GDM1 (cell line): ENCODE data around the gene USP1.

ENCODE experiments used
- DNase-seq: peaks from one replicate; lab custom pipeline; 2025; lab: John Stamatoyannopoulos, UW

USP1 gene

GRCh38 chr1:62426794-62427193 is 10.1 kb upstream of the USP1 start:
- no peak for DNase-seq

DNA sequence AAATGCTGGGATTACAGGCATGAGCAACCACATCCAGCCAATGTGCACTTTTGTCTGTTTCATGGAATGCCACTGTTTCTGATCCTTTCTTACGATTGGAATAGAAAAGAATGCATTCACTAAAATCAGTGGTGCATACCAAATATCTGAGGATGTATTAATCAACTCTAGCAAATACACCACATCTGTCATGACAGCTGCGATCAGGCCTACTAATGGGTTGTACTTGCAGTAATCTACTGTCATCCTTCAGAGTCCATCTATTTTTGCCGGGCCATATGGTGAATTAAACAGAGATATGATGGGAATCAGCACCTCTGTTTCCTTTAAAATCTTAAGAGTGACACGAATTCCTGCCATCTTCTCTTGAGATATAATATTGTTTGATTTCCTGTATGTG is 8.5 kb upstream of the USP1 start:
- no peak for DNase-seq

DNA sequence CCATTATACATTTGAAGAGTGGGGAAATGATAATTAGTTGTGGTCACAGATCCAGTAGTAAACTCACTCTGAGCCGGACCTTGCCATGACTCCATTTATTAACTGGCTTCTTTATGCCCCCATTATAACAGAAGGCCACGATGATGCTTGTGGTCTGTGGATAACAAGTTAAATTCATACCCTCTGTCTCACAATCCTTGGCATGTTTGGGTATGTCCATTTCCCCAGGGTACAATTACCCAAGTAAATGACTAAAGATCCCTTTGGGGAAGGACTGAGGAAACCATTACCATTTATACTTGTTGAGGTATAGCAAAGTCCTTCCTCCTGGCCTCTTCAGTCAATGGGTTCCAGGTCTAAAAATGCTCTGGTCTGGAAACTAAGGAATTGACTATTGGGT is 7.3 kb upstream of the USP1 start:
- no peak for DNase-seq

- no peak for DNase-seq
These were observed 2.8 kb upstream of the USP1 start for GRCh38 chr1:62433861-62434617.

- DNase-seq: no peak
These were observed 2.2 kb upstream of the USP1 start for GRCh38 chr1:62434618-62435001.

DNA sequence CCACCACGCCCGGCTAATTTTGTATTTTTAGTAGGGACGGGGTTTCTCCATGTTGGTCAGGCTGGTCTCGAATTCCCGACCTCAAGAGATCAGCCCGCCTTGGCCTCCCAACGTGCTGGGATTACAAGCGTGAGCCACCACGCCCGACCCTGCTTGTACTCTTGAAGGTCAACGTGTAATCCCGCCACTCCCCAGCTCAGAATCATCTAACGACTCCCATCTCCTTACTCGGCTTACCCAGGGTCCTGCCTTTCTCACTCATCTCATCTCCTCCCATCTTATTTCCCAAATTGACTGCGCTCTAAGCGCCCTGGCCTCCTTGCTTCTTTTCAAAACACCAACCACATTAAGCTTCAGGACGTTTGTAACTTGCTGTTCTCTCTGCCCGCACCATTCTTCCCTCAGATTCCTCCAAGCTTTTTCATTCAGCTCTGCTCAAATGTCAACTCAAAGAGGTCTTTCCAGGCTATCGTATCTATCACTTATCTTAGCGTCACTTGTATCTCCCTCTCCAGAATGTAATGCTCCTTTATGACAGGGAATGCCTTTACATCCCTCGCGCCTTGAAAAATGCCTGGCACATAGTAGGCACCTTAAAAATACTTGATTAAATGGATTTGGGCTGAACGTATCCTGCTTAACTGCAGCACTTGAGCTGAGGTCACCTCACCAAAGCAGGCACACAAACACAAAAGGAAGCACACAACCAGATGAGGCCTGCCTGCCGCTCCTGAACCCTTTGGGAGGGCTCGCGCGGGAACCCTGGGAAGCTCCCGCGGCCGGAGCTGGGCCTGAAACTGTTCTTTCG is 1.4 kb upstream of the USP1 start:
- DNase-seq: no peak

- DNase-seq: no peak
These were observed 797 bp upstream of the USP1 start for GRCh38 chr1:62436039-62436465.

GRCh38 chr1:62437273-62437940 is 558 bp downstream of the USP1 start:
- no peak for DNase-seq

- DNase-seq: no peak
These were observed 1.3 kb downstream of the USP1 start for GRCh38 chr1:62438163-62438562.

DNA sequence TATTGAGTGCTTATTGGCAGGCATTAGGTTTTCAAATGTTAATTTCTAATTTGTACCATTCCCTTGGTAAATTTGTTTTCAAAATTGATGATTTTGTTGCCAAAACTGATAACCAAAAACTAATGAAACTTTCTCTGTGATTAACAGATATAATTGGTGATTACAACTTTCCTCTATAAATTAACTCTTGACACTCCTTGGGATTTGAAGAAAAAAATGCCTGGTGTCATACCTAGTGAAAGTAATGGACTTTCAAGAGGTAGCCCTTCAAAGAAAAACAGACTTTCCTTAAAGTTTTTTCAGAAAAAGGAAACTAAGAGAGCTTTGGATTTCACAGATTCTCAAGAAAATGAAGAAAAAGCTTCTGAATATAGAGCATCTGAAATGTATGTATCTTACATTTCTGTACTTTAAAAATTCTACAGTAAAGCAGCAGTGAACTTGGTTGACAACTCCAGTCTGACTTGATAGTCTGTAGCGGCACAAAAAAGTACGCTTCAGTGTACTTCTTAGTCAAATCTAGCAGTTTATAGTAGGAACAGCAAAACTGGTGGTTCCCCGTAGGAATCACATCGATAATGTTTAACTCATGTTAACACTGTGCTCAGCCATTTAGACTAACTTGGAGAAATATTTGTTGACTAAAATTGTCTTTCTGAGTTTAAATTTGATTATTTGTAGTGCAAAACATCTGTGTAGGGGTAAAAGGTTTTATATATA is 3.0 kb downstream of the USP1 start:
- DNase-seq: no peak

- DNase-seq: no peak
These were observed 7.9 kb downstream of the USP1 start for GRCh38 chr1:62444701-62445100.

- DNase-seq: no peak
These were observed 11.5 kb downstream of the USP1 start for GRCh38 chr1:62448221-62448933.

DNA sequence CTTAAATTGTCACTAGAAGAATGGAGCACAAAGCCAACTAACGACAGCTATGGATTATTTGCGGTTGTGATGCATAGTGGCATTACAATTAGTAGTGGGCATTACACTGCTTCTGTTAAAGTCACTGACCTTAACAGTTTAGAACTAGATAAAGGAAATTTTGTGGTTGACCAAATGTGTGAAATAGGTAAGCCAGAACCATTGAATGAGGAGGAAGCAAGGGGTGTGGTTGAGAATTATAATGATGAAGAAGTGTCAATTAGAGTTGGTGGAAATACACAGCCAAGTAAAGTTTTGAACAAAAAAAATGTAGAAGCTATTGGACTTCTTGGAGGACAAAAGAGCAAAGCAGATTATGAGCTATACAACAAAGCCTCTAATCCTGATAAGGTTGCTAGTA is 13.5 kb downstream of the USP1 start:
- DNase-seq: no peak

GRCh38 chr1:62452951-62453350 is 16.1 kb downstream of the USP1 start:
- DNase-seq: no peak

GRCh38 chr1:62457955-62458354 is 21.1 kb downstream of the USP1 start:
- no peak for DNase-seq

DNA sequence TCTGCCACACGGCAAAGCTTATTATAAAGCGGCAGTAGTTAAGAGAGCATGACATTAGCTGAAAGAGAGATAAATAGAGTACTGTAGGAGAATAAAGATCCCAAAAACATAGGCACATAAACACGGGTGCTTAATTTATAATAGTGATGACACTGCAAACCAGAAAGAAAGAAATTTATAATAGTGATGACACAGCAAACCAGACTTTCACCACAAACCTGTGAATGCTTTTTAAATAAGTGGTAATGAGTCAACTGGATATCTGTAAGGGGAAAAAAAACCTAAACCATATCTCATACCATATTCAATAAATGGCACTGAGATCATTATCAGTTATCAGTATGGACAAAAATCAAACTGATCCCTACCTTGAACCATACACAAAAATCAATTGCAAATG is 25.5 kb downstream of the USP1 start:
- no peak for DNase-seq

DNA sequence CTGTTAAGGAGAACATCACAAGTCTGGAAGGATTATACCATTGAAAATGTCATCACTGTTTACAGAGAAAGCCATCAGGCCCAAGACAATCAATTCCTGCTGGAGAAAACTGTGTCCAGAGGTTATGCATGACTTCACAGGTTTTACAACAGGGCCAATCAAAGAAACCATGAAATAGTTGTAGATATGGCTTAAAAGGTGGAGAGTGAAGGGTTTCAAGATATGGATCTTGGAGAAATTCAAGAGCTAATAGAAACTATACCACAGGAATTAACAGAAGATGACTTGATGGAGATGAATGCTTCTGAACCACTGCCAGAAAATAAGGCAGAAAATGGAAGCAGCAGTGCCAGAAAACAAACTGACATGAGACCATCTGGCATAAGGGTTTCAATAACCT is 30.2 kb downstream of the USP1 start:
- no peak for DNase-seq

- DNase-seq: no peak
These were observed 39.8 kb downstream of the USP1 start for GRCh38 chr1:62476525-62477219.

DNA sequence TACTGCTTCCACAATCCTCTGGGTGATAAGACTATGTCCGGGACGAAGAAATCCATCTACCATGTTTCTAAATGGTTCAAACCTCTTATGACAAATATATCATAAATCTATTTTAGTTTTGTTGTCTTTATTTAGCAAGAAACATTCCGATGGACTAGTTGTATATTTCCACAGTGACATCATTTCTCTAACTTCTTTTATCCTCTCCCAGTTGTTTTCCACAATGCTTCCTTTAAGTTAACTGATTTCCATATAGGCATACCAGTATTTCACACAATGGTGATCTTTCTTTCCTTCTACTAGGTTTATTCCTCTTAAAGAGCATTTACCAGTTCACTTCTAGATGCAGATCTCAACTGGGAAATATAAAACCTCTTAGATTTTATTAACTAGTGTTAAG is 44.8 kb downstream of the USP1 start:
- no peak for DNase-seq

- no peak for DNase-seq
These were observed 48.1 kb downstream of the USP1 start for GRCh38 chr1:62484824-62485468.

GRCh38 chr1:62487956-62488355 is 51.1 kb downstream of the USP1 start:
- DNase-seq: no peak
